ENCODE data around the gene WBP1.
"Not testable (repeated sequence)": the region's sequence is repeated elsewhere in the genome, so short reads cannot be mapped to it uniquely, and the experiment has no call there.

WBP1 gene

GRCh38 chr2:74458132-74458937 is at the start of gene WBP1:
Gene WBP1 (plus strand): TSS chr2:74458438. CDS start chr2:74458603, 165 bp downstream.
- DNase-seq (ENCODE audit: low read depth, low spot score) = peak; percentile 99

GRCh38 chr2:74413001-74413698 is 45.1 kb upstream of the WBP1 start:
- DNase-seq (ENCODE audit: low read depth, low spot score) = no peak

- no peak for DNase-seq (ENCODE audit: low read depth, low spot score)
Measured at GRCh38 chr2:74414441-74414840, 43.8 kb upstream of the WBP1 start.

GRCh38 chr2:74414881-74415761 is 43.1 kb upstream of the WBP1 start:
- DNase-seq (ENCODE audit: low read depth, low spot score) = no peak

- DNase-seq (ENCODE audit: low read depth, low spot score) = no peak
Measured at GRCh38 chr2:74415762-74416395, 42.4 kb upstream of the WBP1 start.

- no peak for DNase-seq (ENCODE audit: low read depth, low spot score)
Measured at GRCh38 chr2:74416778-74417177, 41.5 kb upstream of the WBP1 start.

- no peak for DNase-seq (ENCODE audit: low read depth, low spot score)
Measured at GRCh38 chr2:74417197-74417596, 41.0 kb upstream of the WBP1 start.

GRCh38 chr2:74417763-74418162 is 40.5 kb upstream of the WBP1 start:
- DNase-seq (ENCODE audit: low read depth, low spot score) = no peak

GRCh38 chr2:74418312-74418711 is 39.9 kb upstream of the WBP1 start:
- DNase-seq (ENCODE audit: low read depth, low spot score) = no peak

- no peak for DNase-seq (ENCODE audit: low read depth, low spot score)
Measured at GRCh38 chr2:74419345-74419744, 38.9 kb upstream of the WBP1 start.

GRCh38 chr2:74420006-74420405 is 38.2 kb upstream of the WBP1 start:
- no peak for DNase-seq (ENCODE audit: low read depth, low spot score)

- DNase-seq (ENCODE audit: low read depth, low spot score) = not testable (repeated sequence)
Measured at GRCh38 chr2:74420443-74421103, 37.7 kb upstream of the WBP1 start.

- peak; percentile 79 for DNase-seq (ENCODE audit: low read depth, low spot score)
Measured at GRCh38 chr2:74421221-74421870, 36.9 kb upstream of the WBP1 start, which contains the start of the genes C2orf81 and WDR54. Gene C2orf81 (minus strand): TSS chr2:74421619. CDS start chr2:74421560, 59 bp downstream. Gene WDR54 (plus strand): TSS chr2:74421730. CDS start chr2:74422154, 424 bp downstream.

- DNase-seq (ENCODE audit: low read depth, low spot score) = no peak
Measured at GRCh38 chr2:74423231-74424095, 34.8 kb upstream of the WBP1 start.

- DNase-seq (ENCODE audit: low read depth, low spot score) = no peak
Measured at GRCh38 chr2:74424139-74424992, 33.9 kb upstream of the WBP1 start.

GRCh38 chr2:74424995-74425406 is 33.2 kb upstream of the WBP1 start:
- DNase-seq (ENCODE audit: low read depth, low spot score) = no peak

GRCh38 chr2:74425523-74425922 is 32.7 kb upstream of the WBP1 start:
- no peak for DNase-seq (ENCODE audit: low read depth, low spot score)

GRCh38 chr2:74426181-74426758 is 32.0 kb upstream of the WBP1 start:
- DNase-seq (ENCODE audit: low read depth, low spot score) = no peak

Measured in activated CD4-positive, CD25-positive, alpha-beta regulatory T cell treated with anti-CD3 and anti-CD28 coated beads, Interleukin-2, amount 50 U/mL, for 16 hours (primary cell).